Kidney epithelial cell (primary cell): ENCODE measurements around the gene CFAP52. TPM values are rescaled to one million over a fixed set of nuclear protein-coding genes. Genes with fewer than 3 reads are reported as not detected.

Experiments used
- DNase-seq: peaks from one replicate; pipeline ENCODE4 v3.0.0-alpha.2; 2010; ENCODE audit warnings: low read depth
- H3K27me3 ChIP-seq: 2 replicates; pipeline ENCODE4 v1.6.0; 2011; ENCODE audit warnings: low read length; ENCODE audit not compliant: control insufficient read depth, insufficient read depth
- H3K36me3 ChIP-seq: 2 replicates; pipeline ENCODE4 v1.5.1; 2011; ENCODE audit warnings: low read length; ENCODE audit not compliant: control insufficient read depth, insufficient read depth
- H3K4me3 ChIP-seq: 2 replicates; pipeline ENCODE4 v1.5.1; 2011; ENCODE audit warnings: low read depth, mild to moderate bottlenecking, control low read depth, low read length
- CTCF ChIP-seq: IDR thresholded peaks from 2 replicates; pipeline ENCODE4 v1.5.1; 2011; ENCODE audit warnings: mild to moderate bottlenecking, moderate library complexity, low read length, control low read depth, inconsistent platforms; ENCODE audit not compliant: insufficient read depth, poor library complexity, severe bottlenecking
- total RNA-seq: library from RNA; depleted of rRNA; stranded (reverse); fragments of >200 nt; gene quantifications from 2 replicates; pipeline ENCODE4 v1.2.3, GENCODE V29; 2015

Gene CFAP52
- total RNA-seq, 1 donor from 2014 or later: not detected

GRCh38 chr17:9611557-9611956 is 35.1 kb downstream of the CFAP52 start:
- no peak for TF ChIP-seq CTCF
- Histone ChIP-seq H3K36me3 (no peaks in the 10 kb centered on the region), H3K4me3 (no peak overlapping the region), H3K27me3 (no peaks in the 10 kb centered on the region)
- DNase-seq: no peak

- Histone ChIP-seq H3K4me3 (no peak overlapping the region), H3K27me3 (no peaks in the 10 kb centered on the region), H3K36me3 (no peaks in the 10 kb centered on the region)
- peak; percentile 51 for DNase-seq
- no peak for TF ChIP-seq CTCF
Measured at GRCh38 chr17:9612006-9612405, 35.6 kb downstream of the CFAP52 start.

- Histone ChIP-seq H3K4me3 (no peak overlapping the region), H3K36me3 (no peaks in the 10 kb centered on the region), H3K27me3 (no peaks in the 10 kb centered on the region)
- no peak for DNase-seq
- no peak for TF ChIP-seq CTCF
Measured at GRCh38 chr17:9615486-9615885, 39.0 kb downstream of the CFAP52 start.

GRCh38 chr17:9622961-9623360 is 46.5 kb downstream of the CFAP52 start:
- Histone ChIP-seq H3K27me3 (no peaks in the 10 kb centered on the region), H3K4me3 (no peak overlapping the region), H3K36me3 (no peaks in the 10 kb centered on the region)
- no peak for TF ChIP-seq CTCF
- DNase-seq: no peak

GRCh38 chr17:9628509-9628908 is 52.1 kb downstream of the CFAP52 start:
- Histone ChIP-seq H3K36me3 (no peaks in the 10 kb centered on the region), H3K27me3 (no peaks in the 10 kb centered on the region), H3K4me3 (no peak overlapping the region)
- no peak for TF ChIP-seq CTCF
- no peak for DNase-seq

- no peak for DNase-seq
- TF ChIP-seq CTCF: no peak
- Histone ChIP-seq H3K27me3 (no peaks in the 10 kb centered on the region), H3K36me3 (no peaks in the 10 kb centered on the region), H3K4me3 (no peak overlapping the region)
Measured at GRCh38 chr17:9632741-9633140, 56.3 kb downstream of the CFAP52 start.
